MCF 10A (cell line): ENCODE data around the gene MAPT. TPM values are rescaled to one million over a fixed set of nuclear protein-coding genes. Genes with fewer than 3 reads are reported as not detected.

Source experiments
- BruUV-seq: library from RNA; stranded (reverse); fragments of 400-500 nt; replicated peaks from 2 replicates; lab custom pipeline; 2021; lab: Mats Ljungman, UMichigan
- CTCF ChIA-PET: fragments of 300-600 bp; sonication (Branson Sonifier 250); formaldehyde crosslinking; extraction: SDS; loops from one replicate; lab custom pipeline; 2021; ENCODE audit warnings: antibody characterized with exemption, inconsistent platforms; lab: Yijun Ruan, JAX
- POLR2A ChIA-PET: fragments of 300-600, 350-650 bp; sonication (Branson Sonifier 250); formaldehyde crosslinking; extraction: SDS; loops from one replicate; lab custom pipeline; 2020; ENCODE audit warnings: antibody characterized with exemption, inconsistent platforms; lab: Yijun Ruan, JAX
- DNase-seq: peaks from one replicate; pipeline ENCODE4 v3.0.0-alpha.2; 2018; ENCODE audit not compliant: unreplicated experiment
- H3K27ac Mint-ChIP-seq: one replicate; pipeline ENCODE4 v1.8.0; 2022; ENCODE audit warnings: mild to moderate bottlenecking, low read depth, mixed read lengths; ENCODE audit not compliant: unreplicated experiment
- H3K27me3 Mint-ChIP-seq: one replicate; pipeline ENCODE4 v1.8.0; 2022; ENCODE audit warnings: mixed read lengths; ENCODE audit not compliant: insufficient read depth, unreplicated experiment
- H3K36me3 Mint-ChIP-seq: one replicate; pipeline ENCODE4 v1.8.0; 2022; ENCODE audit warnings: mild to moderate bottlenecking, moderate library complexity, mixed read lengths; ENCODE audit not compliant: insufficient read depth, unreplicated experiment
- H3K4me1 Mint-ChIP-seq: one replicate; pipeline ENCODE4 v1.8.0; 2022; ENCODE audit warnings: mixed read lengths; ENCODE audit not compliant: insufficient read depth, unreplicated experiment
- H3K4me3 Mint-ChIP-seq: one replicate; pipeline ENCODE4 v1.8.0; 2022; ENCODE audit warnings: mild to moderate bottlenecking, moderate library complexity, mixed read lengths; ENCODE audit not compliant: unreplicated experiment
- H3K9me3 Mint-ChIP-seq: one replicate; pipeline ENCODE4 v1.8.0; 2022; ENCODE audit warnings: mixed read lengths; ENCODE audit not compliant: unreplicated experiment
- intact Hi-C: fragments of 100-400 bp; cut with micrococcal nuclease; formaldehyde crosslinking; loops from 2 replicates; pipeline ENCODE4 v1.14.1; 2022
- total RNA-seq: library from RNA; stranded (reverse); gene quantifications from 2 replicates; pipeline ENCODE4 v1.2.3, GENCODE V29; 2022
- TF ChIP-seq, protein P1 (sequence below): fragments of 200-600 bp; IDR thresholded peaks from one replicate; pipeline ENCODE4 v1.8.0; 2022; ENCODE audit warnings: antibody characterized with exemption, mild to moderate bottlenecking; ENCODE audit not compliant: unreplicated experiment

The MAPT gene
- total RNA-seq, 1 experiment from 2014 or later, result 0.42 TPM

DNA sequence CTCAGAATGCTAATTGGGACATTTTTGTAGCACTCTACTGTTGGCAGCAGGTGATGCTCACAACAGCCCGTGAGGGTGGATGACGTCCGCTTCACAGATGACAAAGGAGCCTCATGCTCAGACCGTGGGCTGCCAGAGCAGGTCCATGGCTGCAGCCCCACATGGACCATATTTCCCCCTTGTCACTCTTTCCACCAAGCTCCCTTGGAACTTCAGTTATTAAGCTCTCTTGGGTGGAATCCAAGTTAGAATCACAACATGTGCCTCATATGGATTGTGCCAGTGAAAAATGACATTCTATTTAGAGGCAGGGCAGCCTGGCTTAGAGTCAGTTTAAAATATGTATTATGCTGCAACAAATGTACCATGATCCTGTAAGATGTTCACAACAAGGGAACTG is 71.5 kb downstream of the MAPT start:
- no TSS peak for BruUV-seq
- TF ChIP-seq, protein P1, sequence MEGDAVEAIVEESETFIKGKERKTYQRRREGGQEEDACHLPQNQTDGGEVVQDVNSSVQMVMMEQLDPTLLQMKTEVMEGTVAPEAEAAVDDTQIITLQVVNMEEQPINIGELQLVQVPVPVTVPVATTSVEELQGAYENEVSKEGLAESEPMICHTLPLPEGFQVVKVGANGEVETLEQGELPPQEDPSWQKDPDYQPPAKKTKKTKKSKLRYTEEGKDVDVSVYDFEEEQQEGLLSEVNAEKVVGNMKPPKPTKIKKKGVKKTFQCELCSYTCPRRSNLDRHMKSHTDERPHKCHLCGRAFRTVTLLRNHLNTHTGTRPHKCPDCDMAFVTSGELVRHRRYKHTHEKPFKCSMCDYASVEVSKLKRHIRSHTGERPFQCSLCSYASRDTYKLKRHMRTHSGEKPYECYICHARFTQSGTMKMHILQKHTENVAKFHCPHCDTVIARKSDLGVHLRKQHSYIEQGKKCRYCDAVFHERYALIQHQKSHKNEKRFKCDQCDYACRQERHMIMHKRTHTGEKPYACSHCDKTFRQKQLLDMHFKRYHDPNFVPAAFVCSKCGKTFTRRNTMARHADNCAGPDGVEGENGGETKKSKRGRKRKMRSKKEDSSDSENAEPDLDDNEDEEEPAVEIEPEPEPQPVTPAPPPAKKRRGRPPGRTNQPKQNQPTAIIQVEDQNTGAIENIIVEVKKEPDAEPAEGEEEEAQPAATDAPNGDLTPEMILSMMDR, result no peak
- Mint-ChIP-seq H3K27me3 (peaks cover 53% of the 10 kb centered on the region), H3K4me3 (no peak overlapping the region), H3K9me3 (peaks cover 11% of the 10 kb centered on the region), H3K36me3 (no peaks in the 10 kb centered on the region), H3K4me1 (no peaks in the 10 kb centered on the region), H3K27ac (no peak overlapping the region)
- DNase-seq, result no peak
- ChIA-PET CTCF (no interaction called here), POLR2A (no interaction called here)
- intact Hi-C loops, result no loop called here

DNA sequence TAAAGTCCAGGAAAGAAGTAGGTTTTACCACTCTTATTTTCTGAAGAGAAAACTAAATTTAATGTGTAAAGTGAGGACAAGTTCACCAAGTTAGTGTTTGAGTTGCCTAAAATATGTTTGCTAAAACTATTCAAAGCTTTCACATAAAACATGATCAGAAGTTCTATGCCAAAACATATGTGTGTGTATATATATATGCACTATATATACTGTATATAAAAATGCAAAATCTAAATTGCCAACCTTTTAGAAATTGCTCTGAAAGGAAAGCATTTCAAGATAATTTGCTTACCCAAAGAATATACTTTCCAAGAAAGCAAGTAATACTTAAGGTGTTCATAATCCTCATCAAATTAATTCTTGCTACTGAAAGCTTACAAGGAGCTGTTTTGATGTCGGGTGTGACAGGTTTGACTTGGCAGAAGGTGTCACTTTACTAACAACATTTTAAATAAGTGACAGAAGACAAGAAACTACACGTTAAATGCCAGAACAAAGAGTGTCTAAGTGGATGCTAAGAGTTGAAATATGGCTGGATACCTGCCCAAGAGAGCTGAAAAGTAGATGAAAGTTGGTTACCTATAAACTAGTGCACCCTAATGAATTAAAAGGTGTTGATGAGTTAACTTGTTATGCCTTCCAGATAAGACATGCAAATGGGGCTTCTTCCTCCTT is 72.4 kb downstream of the MAPT start:
- Mint-ChIP-seq H3K9me3 (peaks cover 11% of the 10 kb centered on the region), H3K27ac (no peak overlapping the region), H3K36me3 (no peaks in the 10 kb centered on the region), H3K4me3 (no peak overlapping the region), H3K4me1 (no peaks in the 10 kb centered on the region), H3K27me3 (peaks cover 53% of the 10 kb centered on the region)
- intact Hi-C loops, result no loop called here
- TF ChIP-seq, protein P1, result no peak
- ChIA-PET POLR2A (no interaction called here), CTCF (no interaction called here)
- no peak for DNase-seq
- BruUV-seq, result no TSS peak

DNA sequence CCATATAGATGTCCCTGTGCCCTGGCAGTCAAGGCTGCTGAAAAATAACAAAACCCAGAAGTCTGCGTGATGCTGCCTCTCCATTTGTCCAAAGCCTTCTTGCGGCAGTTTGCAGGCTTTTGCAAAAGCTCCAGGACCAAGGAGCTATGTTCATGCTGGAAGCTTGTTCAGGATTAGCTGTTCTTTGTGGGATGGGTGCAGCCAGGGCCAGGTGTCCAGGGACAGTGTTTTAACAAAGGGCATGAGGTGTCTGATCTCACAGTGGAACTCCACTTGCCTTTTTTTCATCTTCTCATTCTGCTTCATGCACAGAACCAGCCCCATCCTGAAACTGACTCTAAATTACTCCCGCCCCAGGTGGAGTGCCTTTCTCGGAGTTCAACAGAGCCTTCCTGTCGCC is 73.0 kb downstream of the MAPT start:
- H3K27ac Mint-ChIP-seq, result no peak overlapping the region
- peaks cover 11% of the 10 kb centered on the region for H3K9me3 Mint-ChIP-seq
- intact Hi-C loops, result no loop called here
- no peak for DNase-seq
- H3K4me3 Mint-ChIP-seq, result no peak overlapping the region
- POLR2A ChIA-PET, result no interaction called here
- BruUV-seq, result no TSS peak
- no peaks in the 10 kb centered on the region for H3K36me3 Mint-ChIP-seq
- CTCF ChIA-PET, result no interaction called here
- no peaks in the 10 kb centered on the region for H3K4me1 Mint-ChIP-seq
- TF ChIP-seq, protein P1, result no peak
- H3K27me3 Mint-ChIP-seq, result peaks cover 58% of the 10 kb centered on the region

DNA sequence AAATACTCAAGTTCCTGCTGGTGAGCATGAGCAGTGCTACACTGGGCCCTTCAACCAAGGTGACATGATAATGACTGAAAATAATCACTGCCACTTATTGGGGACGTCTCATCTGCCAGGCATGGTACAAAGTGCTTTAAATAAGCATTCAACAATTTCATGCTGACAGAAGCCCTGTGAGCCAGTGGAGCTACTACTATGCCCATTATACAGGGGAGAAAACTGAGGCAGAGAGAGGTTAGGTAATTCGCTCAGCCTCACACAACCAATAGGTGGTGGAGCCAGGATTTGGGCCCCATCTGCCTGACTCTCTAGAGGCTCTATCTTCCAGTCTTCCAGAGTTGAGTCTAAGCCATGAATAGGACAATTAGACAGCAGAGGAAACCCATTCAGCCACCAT is 74.4 kb downstream of the MAPT start:
- CTCF ChIA-PET, result interaction anchor here (0.9 to 1.0 kb wide), 2 partner anchors 20 to 218 kb away, joined by 3 to 6 read pairs; no protein-coding TSS in a partner anchor
- BruUV-seq, result no TSS peak
- POLR2A ChIA-PET, result no interaction called here

More for the DNA sequence above, 74.4 kb downstream of the MAPT start:
- intact Hi-C loops, result no loop called here
- Mint-ChIP-seq H3K27me3 (peaks cover 64% of the 10 kb centered on the region), H3K27ac (no peak overlapping the region), H3K9me3 (peaks cover 11% of the 10 kb centered on the region), H3K36me3 (no peaks in the 10 kb centered on the region), H3K4me1 (no peaks in the 10 kb centered on the region), H3K4me3 (no peak overlapping the region)
- DNase-seq, result no peak
- TF ChIP-seq, protein P1, result no peak
